Measurements from ENCODE around the gene MTMR11.

- TF ChIP-seq POLR2A (IDR thresholded peaks at IDR 0.05; ENCODE audit: low read depth, low read length) (no peak), POLR2AphosphoS5 (IDR thresholded peaks at IDR 0.05; ENCODE audit: low read depth, low read length) (no peak), TAF1 (IDR thresholded peaks at IDR 0.05; ENCODE audit: low read depth, low read length) (no peak), POU2F2 (IDR thresholded peaks at IDR 0.05; ENCODE audit: low read depth, low read length) (no peak), PAX5 (IDR thresholded peaks at IDR 0.05; ENCODE audit: insufficient read depth, low read length, severe bottlenecking) (no peak)
Observed at GRCh38 chr1:149925345-149925744, 11.3 kb downstream of the MTMR11 start.

Data from GM12891 (cell line).